Upper lobe of left lung (tissue), 4 donors: ENCODE results near the gene AFF1.

Source experiments
- CTCF ChIP-seq, 6 experiments: fragments of 450-650 bp in 4 of 6; fragments of 200-600 bp in 2 of 6; sonication (generic) in 2 of 6; IDR thresholded peaks; one replicate each; pipeline ENCODE4 v1.5.1; 2016 to 2019; ENCODE audit warnings: antibody characterized with exemption in 6 of 6
- POLR2A ChIP-seq, 4 donors: fragments of 450-650 bp; IDR thresholded peaks; one replicate each; pipeline ENCODE4 v1.5.1; 2016 to 2017; ENCODE audit warnings: antibody characterized with exemption in 4 of 4, mild to moderate bottlenecking in 2 of 4
- POLR2AphosphoS5 ChIP-seq, 2 donors: sonication (generic); formaldehyde crosslinking; IDR thresholded peaks; one replicate each; pipeline ENCODE4 v1.5.1; 2017; ENCODE audit warnings: antibody characterized with exemption in 2 of 2

GRCh38 chr4:87030124-87030523 lies 95.3 kb downstream of the AFF1 start:
- TF ChIP-seq CTCF (IDR thresholded peaks at IDR 0.05), result no peak
- no peak for TF ChIP-seq POLR2AphosphoS5 (IDR thresholded peaks at IDR 0.05)
- no peak for TF ChIP-seq POLR2A (IDR thresholded peaks at IDR 0.05)
